ENCODE data around the gene WDR73.

Gene WDR73

GRCh38 chr15:84594617-84595290 lies 59.3 kb downstream of the WDR73 start:
- no peaks in the 10 kb centered on the region for H3K27me3 Mint-ChIP-seq
- no peaks in the 10 kb centered on the region for H3K36me3 Mint-ChIP-seq
- H3K4me1 Mint-ChIP-seq (ENCODE audit: low read depth), result peaks cover 39% of the 10 kb centered on the region
- H3K9me3 Mint-ChIP-seq (ENCODE audit: low read depth), result no peaks in the 10 kb centered on the region
- no peak overlapping the region for H3K4me3 Mint-ChIP-seq
- H3K27ac Mint-ChIP-seq, result no peak overlapping the region

GRCh38 chr15:84591815-84592214 lies 62.3 kb downstream of the WDR73 start:
- H3K4me1 Mint-ChIP-seq (ENCODE audit: low read depth), result peaks cover 15% of the 10 kb centered on the region
- no peak overlapping the region for H3K27ac Mint-ChIP-seq
- H3K27me3 Mint-ChIP-seq, result no peaks in the 10 kb centered on the region
- H3K4me3 Mint-ChIP-seq, result no peak overlapping the region
- no peaks in the 10 kb centered on the region for H3K9me3 Mint-ChIP-seq (ENCODE audit: low read depth)
- H3K36me3 Mint-ChIP-seq, result no peaks in the 10 kb centered on the region

GRCh38 chr15:84590406-84590805 lies 63.7 kb downstream of the WDR73 start:
- Mint-ChIP-seq H3K4me3 (no peak overlapping the region), H3K36me3 (no peaks in the 10 kb centered on the region), H3K27ac (no peak overlapping the region), H3K27me3 (no peaks in the 10 kb centered on the region), H3K4me1 (ENCODE audit: low read depth) (peaks cover 15% of the 10 kb centered on the region), H3K9me3 (ENCODE audit: low read depth) (no peaks in the 10 kb centered on the region)
